Neural cell (in vitro differentiated cells): Measurements from ENCODE around the gene S100P. TPM values are rescaled to one million over a fixed set of nuclear protein-coding genes. Genes with fewer than 3 reads are reported as not detected.

ENCODE experiments used
- H2AFZ ChIP-seq: fragments of 200-600, 300-800 bp; sonication (generic), shearing (Covaris generic); 2 replicates; pipeline ENCODE4 v1.6.0; 2014; ENCODE audit warnings: low read depth, mild to moderate bottlenecking, antibody characterized with exemption, low read length, moderate library complexity
- H3F3A ChIP-seq: fragments of 200-600 bp; shearing (Covaris generic); 2 replicates; pipeline ENCODE4 v1.6.1; 2016; ENCODE audit warnings: mild to moderate bottlenecking, moderate library complexity, mixed read lengths, antibody characterized with exemption, low read length; ENCODE audit not compliant: insufficient read depth, poor library complexity, severe bottlenecking
- H3K27ac ChIP-seq: fragments of 200-600, 300-800 bp; sonication (generic), shearing (Covaris generic); 2 replicates; pipeline ENCODE4 v1.5.1; 2014; ENCODE audit warnings: mild to moderate bottlenecking, low read length, moderate library complexity
- H3K27me3 ChIP-seq: fragments of 300-800, 200-600 bp; sonication (generic), shearing (Covaris generic); 2 replicates; pipeline ENCODE4 v1.6.0; 2014; ENCODE audit warnings: mild to moderate bottlenecking, low read depth, low read length, moderate library complexity; ENCODE audit not compliant: insufficient read depth
- H3K36me3 ChIP-seq: fragments of 300-800, 200-600 bp; sonication (generic), shearing (Covaris generic); 2 replicates; pipeline ENCODE4 v1.5.1; 2014; ENCODE audit warnings: mild to moderate bottlenecking, antibody characterized with exemption, low read length, moderate library complexity; ENCODE audit not compliant: insufficient read depth
- H3K4me2 ChIP-seq: fragments of 300-800, 200-600 bp; sonication (generic), shearing (Covaris generic); 2 replicates; pipeline ENCODE4 v1.6.0; 2014; ENCODE audit warnings: mild to moderate bottlenecking, low read length
- H3K4me3 ChIP-seq: fragments of 300-800, 200-600 bp; sonication (generic), shearing (Covaris generic); 2 replicates; pipeline ENCODE4 v1.5.1; 2014; ENCODE audit warnings: mild to moderate bottlenecking, low read length, moderate library complexity
- H3K79me2 ChIP-seq: fragments of 200-600 bp; shearing (Covaris generic); replicated peaks from 2 replicates; pipeline ENCODE4 v1.6.0; 2014; ENCODE audit warnings: mild to moderate bottlenecking, low read length, moderate library complexity; ENCODE audit not compliant: insufficient read depth
- H3K9ac ChIP-seq: fragments of 300-800, 200-600 bp; sonication (generic), shearing (Covaris generic); 2 replicates; pipeline ENCODE4 v1.6.1; 2016; ENCODE audit warnings: mild to moderate bottlenecking, low read length, mixed read lengths
- H3K9me2 ChIP-seq: fragments of 200-600 bp; shearing (Covaris generic); 2 replicates; pipeline ENCODE4 v1.6.1; 2016; ENCODE audit warnings: mild to moderate bottlenecking, low read length, mixed read lengths; ENCODE audit not compliant: insufficient read depth
- H3K9me3 ChIP-seq: fragments of 200-600, 300-800 bp; sonication (generic), shearing (Covaris generic); 2 replicates; pipeline ENCODE4 v1.6.1; 2016; ENCODE audit warnings: mild to moderate bottlenecking, mixed run types, low read length, moderate library complexity, mixed read lengths
- H4K20me1 ChIP-seq: fragments of 200-600 bp; shearing (Covaris generic); 2 replicates; pipeline ENCODE4 v1.6.1; 2016; ENCODE audit warnings: mild to moderate bottlenecking, mixed run types; ENCODE audit not compliant: insufficient read depth
- EP300 ChIP-seq: fragments of 450-650 bp; conservative IDR thresholded peaks from 2 replicates; pipeline ENCODE4 v1.6.1; 2014; ENCODE audit warnings: antibody characterized with exemption, mild to moderate bottlenecking, moderate library complexity; ENCODE audit not compliant: poor library complexity, severe bottlenecking
- EZH2 ChIP-seq: fragments of 200-600, 300-800 bp; shearing (Covaris generic), sonication (generic); IDR thresholded peaks from 2 replicates; pipeline ENCODE4 v1.6.1; 2014; ENCODE audit warnings: antibody characterized with exemption, low read length, borderline replicate concordance, mild to moderate bottlenecking; ENCODE audit not compliant: insufficient read depth, poor library complexity, severe bottlenecking
- MXI1 ChIP-seq: fragments of 450-650 bp; conservative IDR thresholded peaks from 2 replicates; pipeline ENCODE4 v1.6.1; 2014; ENCODE audit warnings: antibody characterized with exemption, mild to moderate bottlenecking; ENCODE audit not compliant: poor library complexity, severe bottlenecking
- POLR2AphosphoS5 ChIP-seq: IDR thresholded peaks from 2 replicates; pipeline ENCODE4 v1.6.1; 2012
- RAD21 ChIP-seq: fragments of 450-650 bp; conservative IDR thresholded peaks from 2 replicates; pipeline ENCODE4 v1.6.1; 2014; ENCODE audit warnings: antibody characterized with exemption, mild to moderate bottlenecking, moderate library complexity
- SMC3 ChIP-seq: fragments of 450-650 bp; conservative IDR thresholded peaks from 2 replicates; pipeline ENCODE4 v1.6.1; 2014; ENCODE audit warnings: antibody characterized with exemption, mild to moderate bottlenecking, moderate library complexity; ENCODE audit not compliant: poor library complexity
- TAF1 ChIP-seq: IDR thresholded peaks from 2 replicates; pipeline ENCODE4 v1.6.1; 2012; ENCODE audit warnings: low read depth
- polyA plus RNA-seq: library from polyadenylated mRNA; depleted of rRNA; stranded (reverse); fragments of >200 nt; gene quantifications from 2 replicates; pipeline ENCODE4 v1.2.3, GENCODE V29; 2014
- TF ChIP-seq, protein P1 (sequence below): fragments of 450-650 bp; IDR thresholded peaks from 2 replicates; pipeline ENCODE4 v1.5.1; 2014; ENCODE audit warnings: antibody characterized with exemption, mild to moderate bottlenecking, moderate library complexity; ENCODE audit not compliant: poor library complexity, severe bottlenecking
- TF ChIP-seq, protein P2 (sequence below): IDR thresholded peaks from 2 replicates; pipeline ENCODE4 v1.6.1; 2012; ENCODE audit warnings: borderline replicate concordance

Gene S100P
- polyA plus RNA-seq, 1 donor from 2014 or later, result not detected

DNA sequence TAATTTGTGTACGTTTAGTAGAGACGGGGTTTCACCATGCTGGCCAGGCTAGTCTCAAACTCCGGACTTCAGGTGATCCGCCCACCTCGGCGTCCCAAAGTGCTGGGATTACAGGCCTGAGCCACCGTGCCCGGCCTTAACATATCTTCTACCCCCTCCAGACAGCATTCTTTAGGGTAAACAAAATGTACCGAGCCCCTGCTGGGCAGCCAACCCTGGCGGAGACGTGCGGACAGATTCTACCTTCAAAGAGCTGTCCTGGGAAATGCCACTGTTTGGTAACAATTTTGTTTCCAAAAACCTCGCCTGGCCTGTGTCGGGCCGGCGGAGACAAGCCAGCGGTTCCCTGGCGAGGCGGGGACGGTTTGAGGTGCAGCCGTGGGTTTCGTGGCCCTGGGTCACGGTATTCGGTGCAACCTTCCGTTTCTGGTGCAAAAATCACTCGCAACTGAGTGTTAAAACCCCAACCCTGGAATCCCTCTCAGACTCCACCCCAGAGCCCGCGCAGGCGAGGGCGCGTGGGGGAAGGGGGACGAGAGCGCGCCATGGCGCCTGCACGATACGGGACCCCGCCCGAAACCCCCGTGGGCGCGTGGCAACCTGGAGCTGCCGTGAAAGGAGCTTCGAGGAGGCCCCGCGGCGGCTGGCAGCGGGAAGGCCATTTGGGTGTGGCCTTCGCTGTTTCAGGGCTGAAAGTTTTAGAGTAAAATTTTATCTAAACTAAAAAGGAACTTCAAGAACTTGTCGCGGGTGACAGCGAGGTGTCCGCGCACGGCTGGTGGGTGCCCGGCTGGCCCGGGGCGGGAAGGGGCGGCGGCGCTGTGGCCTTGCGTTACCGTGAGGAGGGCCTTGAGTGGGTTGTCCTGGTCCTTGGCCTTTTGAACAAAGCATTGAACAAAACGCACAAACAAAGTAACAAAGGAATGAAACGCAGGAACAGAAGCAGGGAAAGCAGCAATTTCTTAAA lies 36.2 kb upstream of the S100P start:
- Histone ChIP-seq H3K36me3 (no peaks in the 10 kb centered on the region), H3F3A (no peaks in the 10 kb centered on the region), H2AFZ (no peak overlapping the region), H3K4me2 (no peak overlapping the region), H3K4me3 (no peak overlapping the region), H3K79me2 (no peaks in the 10 kb centered on the region), H3K9me2 (no peaks in the 10 kb centered on the region), H3K27ac (no peak overlapping the region), H3K9me3 (no peaks in the 10 kb centered on the region), H4K20me1 (no peaks in the 10 kb centered on the region), H3K27me3 (no peaks in the 10 kb centered on the region), H3K9ac (no peak overlapping the region)
- no peak for TF ChIP-seq TAF1
- no peak for TF ChIP-seq MXI1
- TF ChIP-seq POLR2AphosphoS5, result no peak
- TF ChIP-seq, protein P1, sequence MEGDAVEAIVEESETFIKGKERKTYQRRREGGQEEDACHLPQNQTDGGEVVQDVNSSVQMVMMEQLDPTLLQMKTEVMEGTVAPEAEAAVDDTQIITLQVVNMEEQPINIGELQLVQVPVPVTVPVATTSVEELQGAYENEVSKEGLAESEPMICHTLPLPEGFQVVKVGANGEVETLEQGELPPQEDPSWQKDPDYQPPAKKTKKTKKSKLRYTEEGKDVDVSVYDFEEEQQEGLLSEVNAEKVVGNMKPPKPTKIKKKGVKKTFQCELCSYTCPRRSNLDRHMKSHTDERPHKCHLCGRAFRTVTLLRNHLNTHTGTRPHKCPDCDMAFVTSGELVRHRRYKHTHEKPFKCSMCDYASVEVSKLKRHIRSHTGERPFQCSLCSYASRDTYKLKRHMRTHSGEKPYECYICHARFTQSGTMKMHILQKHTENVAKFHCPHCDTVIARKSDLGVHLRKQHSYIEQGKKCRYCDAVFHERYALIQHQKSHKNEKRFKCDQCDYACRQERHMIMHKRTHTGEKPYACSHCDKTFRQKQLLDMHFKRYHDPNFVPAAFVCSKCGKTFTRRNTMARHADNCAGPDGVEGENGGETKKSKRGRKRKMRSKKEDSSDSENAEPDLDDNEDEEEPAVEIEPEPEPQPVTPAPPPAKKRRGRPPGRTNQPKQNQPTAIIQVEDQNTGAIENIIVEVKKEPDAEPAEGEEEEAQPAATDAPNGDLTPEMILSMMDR, result no peak
- no peak for TF ChIP-seq SMC3
- TF ChIP-seq, protein P2, sequence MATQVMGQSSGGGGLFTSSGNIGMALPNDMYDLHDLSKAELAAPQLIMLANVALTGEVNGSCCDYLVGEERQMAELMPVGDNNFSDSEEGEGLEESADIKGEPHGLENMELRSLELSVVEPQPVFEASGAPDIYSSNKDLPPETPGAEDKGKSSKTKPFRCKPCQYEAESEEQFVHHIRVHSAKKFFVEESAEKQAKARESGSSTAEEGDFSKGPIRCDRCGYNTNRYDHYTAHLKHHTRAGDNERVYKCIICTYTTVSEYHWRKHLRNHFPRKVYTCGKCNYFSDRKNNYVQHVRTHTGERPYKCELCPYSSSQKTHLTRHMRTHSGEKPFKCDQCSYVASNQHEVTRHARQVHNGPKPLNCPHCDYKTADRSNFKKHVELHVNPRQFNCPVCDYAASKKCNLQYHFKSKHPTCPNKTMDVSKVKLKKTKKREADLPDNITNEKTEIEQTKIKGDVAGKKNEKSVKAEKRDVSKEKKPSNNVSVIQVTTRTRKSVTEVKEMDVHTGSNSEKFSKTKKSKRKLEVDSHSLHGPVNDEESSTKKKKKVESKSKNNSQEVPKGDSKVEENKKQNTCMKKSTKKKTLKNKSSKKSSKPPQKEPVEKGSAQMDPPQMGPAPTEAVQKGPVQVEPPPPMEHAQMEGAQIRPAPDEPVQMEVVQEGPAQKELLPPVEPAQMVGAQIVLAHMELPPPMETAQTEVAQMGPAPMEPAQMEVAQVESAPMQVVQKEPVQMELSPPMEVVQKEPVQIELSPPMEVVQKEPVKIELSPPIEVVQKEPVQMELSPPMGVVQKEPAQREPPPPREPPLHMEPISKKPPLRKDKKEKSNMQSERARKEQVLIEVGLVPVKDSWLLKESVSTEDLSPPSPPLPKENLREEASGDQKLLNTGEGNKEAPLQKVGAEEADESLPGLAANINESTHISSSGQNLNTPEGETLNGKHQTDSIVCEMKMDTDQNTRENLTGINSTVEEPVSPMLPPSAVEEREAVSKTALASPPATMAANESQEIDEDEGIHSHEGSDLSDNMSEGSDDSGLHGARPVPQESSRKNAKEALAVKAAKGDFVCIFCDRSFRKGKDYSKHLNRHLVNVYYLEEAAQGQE, result no peak
- no peak for TF ChIP-seq RAD21
- TF ChIP-seq EZH2, result no peak
- no peak for TF ChIP-seq EP300

DNA sequence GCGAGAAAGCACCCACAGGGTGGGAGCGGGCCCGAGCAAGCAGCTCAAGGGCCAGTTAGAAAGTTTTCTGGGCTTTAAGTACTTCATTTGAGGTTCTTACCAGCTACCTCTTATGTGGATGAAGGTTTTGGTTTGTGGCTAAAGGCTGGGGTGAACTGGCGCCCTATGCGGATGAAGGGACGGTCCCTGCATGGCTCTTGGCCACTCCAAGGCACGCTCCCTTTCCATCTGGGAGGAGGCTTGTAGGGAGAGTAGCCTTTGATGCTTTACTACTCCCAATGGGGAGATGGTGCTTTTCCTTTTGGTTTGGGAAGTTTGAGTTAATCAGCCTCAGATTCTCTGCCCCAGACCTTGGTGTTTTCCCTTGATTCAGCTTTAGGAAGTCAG lies 35.5 kb upstream of the S100P start:
- H2AFZ ChIP-seq, result no peak overlapping the region
- no peaks in the 10 kb centered on the region for H4K20me1 ChIP-seq
- no peak overlapping the region for H3K4me3 ChIP-seq
- TF ChIP-seq RAD21, result no peak
- H3K27ac ChIP-seq, result no peak overlapping the region
- H3K9me3 ChIP-seq, result no peaks in the 10 kb centered on the region
- no peaks in the 10 kb centered on the region for H3K79me2 ChIP-seq
- H3K36me3 ChIP-seq, result no peaks in the 10 kb centered on the region
- no peaks in the 10 kb centered on the region for H3F3A ChIP-seq
- no peaks in the 10 kb centered on the region for H3K9me2 ChIP-seq
- no peaks in the 10 kb centered on the region for H3K27me3 ChIP-seq
- no peak overlapping the region for H3K9ac ChIP-seq
- no peak overlapping the region for H3K4me2 ChIP-seq
